Ishikawa (cell line): ENCODE results near the gene FZR1.

Source experiments
- TAF1 ChIP-seq: IDR thresholded peaks from 2 replicates; pipeline ENCODE4 v1.6.1; 2012; ENCODE audit warnings: low read depth, mild to moderate bottlenecking
- TCF12 ChIP-seq: IDR thresholded peaks from 2 replicates; pipeline ENCODE4 v1.6.1; 2012; ENCODE audit warnings: low read depth
- TEAD4 ChIP-seq: IDR thresholded peaks from 2 replicates; pipeline ENCODE4 v1.6.1; 2012

DNA sequence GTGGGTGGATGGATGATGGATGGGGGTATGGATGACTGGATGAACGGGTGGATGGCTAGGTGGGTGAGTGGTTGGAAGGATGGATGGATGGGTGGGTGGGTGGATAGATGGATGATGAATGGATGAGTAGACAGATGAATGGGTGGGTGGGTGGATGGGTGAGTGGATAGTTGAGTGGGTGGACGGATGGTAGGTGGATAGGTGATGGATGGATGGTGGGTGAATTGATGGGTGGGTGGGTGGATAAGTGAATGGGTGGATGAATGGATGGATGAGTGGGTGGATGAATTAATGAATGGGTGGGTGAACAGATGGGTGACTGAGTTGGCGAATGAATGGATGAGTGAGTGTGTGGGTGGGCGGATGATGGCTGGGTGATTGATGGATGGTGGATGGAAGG lies 30.7 kb upstream of the FZR1 start:
- TF ChIP-seq TAF1 (no peak), TEAD4 (no peak), TCF12 (no peak)
